Heart right ventricle (tissue), 16 donors: ENCODE data around the gene WDPCP. TPM values are rescaled to one million over a fixed set of nuclear protein-coding genes. Genes with fewer than 3 reads are reported as not detected.

ENCODE experiments used
- ATAC-seq, 8 donors: fragments of 200-7000 bp; cut with Tn5 transposase; one replicate each; pipeline ENCODE4 v1.9.1; 2020; ENCODE audit warnings: mild to moderate bottlenecking in 8 of 8, moderate library complexity in 8 of 8, moderate number of reproducible peaks in 1 of 8
- DNase-seq, 2 donors: peaks; one replicate each; pipeline ENCODE4 v3.0.0-alpha.2; 2020
- H3K27ac ChIP-seq, 10 donors: fragments of 200-600 bp; sonication (generic) in 2 of 10; one replicate each; pipeline versions ENCODE4 v1.5.0 to v1.8.0; 2020 to 2022; ENCODE audit warnings: mild to moderate bottlenecking in 3 of 10
- H3K27me3 ChIP-seq, 7 donors: fragments of 200-600 bp; one replicate each; pipeline ENCODE4 v1.8.0; 2021 to 2022; ENCODE audit warnings: mild to moderate bottlenecking in 2 of 7
- H3K36me3 ChIP-seq, 9 donors: fragments of 200-600 bp; sonication (generic) in 1 of 9; one replicate each; pipeline versions ENCODE4 v1.5.0 to v1.8.0; 2020 to 2022; ENCODE audit warnings: mild to moderate bottlenecking in 2 of 9
- H3K4me1 ChIP-seq, 9 donors: fragments of 200-600 bp; sonication (generic) in 1 of 9; one replicate each; pipeline versions ENCODE4 v1.5.0 to v1.8.0; 2020 to 2022; ENCODE audit warnings: mild to moderate bottlenecking in 4 of 9
- H3K4me3 ChIP-seq, 10 donors: fragments of 200-600 bp; sonication (generic) in 2 of 10; one replicate each; pipeline versions ENCODE4 v1.5.0 to v1.8.0; 2020 to 2022; ENCODE audit warnings: mild to moderate bottlenecking in 7 of 10, moderate library complexity in 2 of 10
- H3K9me3 ChIP-seq, 11 donors: fragments of 200-600 bp in 10 of 11; sonication (generic) in 2 of 11; one replicate each; pipeline versions ENCODE4 v1.5.0 to v1.8.0; 2013 to 2022; ENCODE audit warnings: mild to moderate bottlenecking in 2 of 11, control low read depth in 1 of 11, moderate library complexity in 1 of 11
- WGBS, 2 donors: extraction: QIAGEN DNeasy Blood & Tissue Kit; methylation state at CpG; one replicate each; pipeline ENCODE4 v1.1.7; 2013; ENCODE audit warnings: inconsistent platforms in 1 of 2; 5-methylcytosine and 5-hydroxymethylcytosine counted together
- intact Hi-C, 10 donors: fragments of 100-400 bp; cut with DNase I; formaldehyde crosslinking; loops; one replicate each; pipeline versions ENCODE4 v1.11.1 to v1.14.2; 2022
- polyA plus RNA-seq, 2 donors: library from polyadenylated mRNA; stranded (reverse); fragments of 200-250 nt; gene quantifications; one replicate each; pipeline ENCODE4 v1.2.3, GENCODE V29; 2013
- total RNA-seq, 10 donors: library from RNA; stranded (reverse); fragmentation: NEBNext Ultra II Directional in 3 of 10; extraction: Animal tissue kit (Norgen Biotek cat#: 25700) in 3 of 10; gene quantifications; one replicate each; pipeline versions ENCODE4 v1.2.1 to v1.2.4, GENCODE V29; 2021 to 2023
- TF ChIP-seq, protein P1 (sequence below), 9 donors: fragments of 200-600 bp; sonication (generic) in 2 of 9; IDR thresholded peaks; one replicate each; pipeline versions ENCODE4 v1.5.0 to v1.8.0; 2021 to 2022; ENCODE audit warnings: antibody characterized with exemption in 9 of 9, mild to moderate bottlenecking in 5 of 9, moderate library complexity in 1 of 9
- donor health status: Arrhythmogenic right ventricular cardiomyopathy.
- donor health status: ischemic (EF 13 %, LVEDD 7.1; RV severe dilation, severe dysfunction).
- donor health status: healthy with polysubstance abuse.
- donor health status: DM: no; HTN: yes; CAD: no.
- donor health status: DM: no; HTN: no; CAD: no.
- donor health status: ischemic (EF 25% LVEDD 6.9; RV normal size, moderate dysfunction).
- donor health status: ischemic (EF 25% LVEDD 5.7; RV mildly dilated, moderate dysfunction).
- donor health status: healthy.
- donor health status: DM: yes; HTN: yes; CAD: no.
- donor health status: Ischemic cardiomyopathy.
- donor health status: ischemic (EF 35%, LVEDD 5.7; RV mildly dilated, moderate dysfunction).
- donor health status: nonischemic (EF 11% LVEDD 7.7; RV severe dilation, severe dysfunction).
- donor health status: DM: yes; HTN: yes; CAD: no.
- donor health status: PGD.
- donor health status: ischemic (EF 29% LVEDD 5.4; RV normal size, mild dysfunction).
- donor health status: nonischemic (EF 23%, LVEDD 6.1; RV moderate dilation, normal function).

The WDPCP gene
- total and polyA plus RNA-seq, 12 donors = 3.7 to 36.6 (median 20.2) TPM

DNA sequence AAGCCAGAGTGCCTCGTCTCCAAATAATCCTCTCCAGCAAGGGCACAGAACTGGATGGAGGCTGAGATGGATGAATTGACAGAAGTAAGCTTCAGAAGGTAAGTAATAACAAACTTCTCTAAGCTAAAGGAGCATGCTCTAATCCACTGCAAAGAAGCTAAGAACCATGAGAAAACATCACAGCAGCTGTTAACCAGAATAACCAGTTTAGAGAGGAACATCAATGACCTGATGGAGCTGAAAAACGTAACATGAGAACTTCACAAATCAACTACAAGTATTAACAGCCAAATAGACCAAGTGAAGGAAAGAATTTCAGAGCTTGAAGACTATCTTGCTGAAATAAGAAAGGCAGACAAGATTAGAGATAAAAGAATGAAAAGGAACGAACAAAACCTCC is 32.3 kb downstream of the WDPCP start:
- H3K4me3 ChIP-seq = no peak overlapping the region
- TF ChIP-seq, protein P1, sequence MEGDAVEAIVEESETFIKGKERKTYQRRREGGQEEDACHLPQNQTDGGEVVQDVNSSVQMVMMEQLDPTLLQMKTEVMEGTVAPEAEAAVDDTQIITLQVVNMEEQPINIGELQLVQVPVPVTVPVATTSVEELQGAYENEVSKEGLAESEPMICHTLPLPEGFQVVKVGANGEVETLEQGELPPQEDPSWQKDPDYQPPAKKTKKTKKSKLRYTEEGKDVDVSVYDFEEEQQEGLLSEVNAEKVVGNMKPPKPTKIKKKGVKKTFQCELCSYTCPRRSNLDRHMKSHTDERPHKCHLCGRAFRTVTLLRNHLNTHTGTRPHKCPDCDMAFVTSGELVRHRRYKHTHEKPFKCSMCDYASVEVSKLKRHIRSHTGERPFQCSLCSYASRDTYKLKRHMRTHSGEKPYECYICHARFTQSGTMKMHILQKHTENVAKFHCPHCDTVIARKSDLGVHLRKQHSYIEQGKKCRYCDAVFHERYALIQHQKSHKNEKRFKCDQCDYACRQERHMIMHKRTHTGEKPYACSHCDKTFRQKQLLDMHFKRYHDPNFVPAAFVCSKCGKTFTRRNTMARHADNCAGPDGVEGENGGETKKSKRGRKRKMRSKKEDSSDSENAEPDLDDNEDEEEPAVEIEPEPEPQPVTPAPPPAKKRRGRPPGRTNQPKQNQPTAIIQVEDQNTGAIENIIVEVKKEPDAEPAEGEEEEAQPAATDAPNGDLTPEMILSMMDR (IDR thresholded peaks at IDR 0.05) = no peak
- intact Hi-C loops = no loop called here
- H3K9me3 ChIP-seq = peaks cover 0 to 55% (median 0%) of the 10 kb centered on the region in 11 donors
- H3K27ac ChIP-seq = no peak overlapping the region
- H3K27me3 ChIP-seq = no peaks in the 10 kb centered on the region
- ATAC-seq = no peak
- peaks cover 0 to 12% (median 0%) of the 10 kb centered on the region in 9 donors for H3K36me3 ChIP-seq
- peaks cover 0 to 8% (median 0%) of the 10 kb centered on the region in 9 donors for H3K4me1 ChIP-seq
- DNase-seq = no peak
- 91 to 93% methylated on average over 3 of the region's 3 CpGs for WGBS, 2 donors

DNA sequence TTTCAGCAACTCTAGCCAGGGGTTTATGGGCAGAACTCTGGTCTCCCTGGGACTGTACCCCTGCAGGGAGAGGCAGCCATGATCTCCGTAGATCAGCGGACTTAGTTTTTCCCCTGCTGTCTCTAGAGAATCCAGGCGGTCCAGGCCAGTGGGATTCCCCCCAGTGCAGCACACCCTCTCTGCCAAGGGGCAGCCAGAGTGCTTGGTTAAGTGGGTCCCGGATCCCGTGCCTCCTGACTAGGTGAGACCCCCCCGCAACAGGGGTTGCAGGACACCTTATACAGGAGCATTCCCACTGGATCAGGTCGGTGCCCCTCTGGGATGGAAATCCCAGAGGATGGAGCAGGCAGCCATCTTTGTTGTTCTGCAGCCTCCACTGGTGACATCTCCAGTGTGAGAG is 33.0 kb downstream of the WDPCP start:
- intact Hi-C loops = no loop called here
- H3K27me3 ChIP-seq = no peaks in the 10 kb centered on the region
- peaks cover 0 to 12% (median 0%) of the 10 kb centered on the region in 9 donors for H3K36me3 ChIP-seq
- peaks cover 0 to 50% (median 0%) of the 10 kb centered on the region in 11 donors for H3K9me3 ChIP-seq
- peaks cover 0 to 8% (median 0%) of the 10 kb centered on the region in 9 donors for H3K4me1 ChIP-seq
- no peak overlapping the region for H3K27ac ChIP-seq
- 98 to 99% methylated on average over 7 of the region's 7 CpGs for WGBS, 2 donors
- H3K4me3 ChIP-seq = no peak overlapping the region
- ATAC-seq = no peak
- TF ChIP-seq, protein P1 (IDR thresholded peaks at IDR 0.05) = no peak
- no peak for DNase-seq

DNA sequence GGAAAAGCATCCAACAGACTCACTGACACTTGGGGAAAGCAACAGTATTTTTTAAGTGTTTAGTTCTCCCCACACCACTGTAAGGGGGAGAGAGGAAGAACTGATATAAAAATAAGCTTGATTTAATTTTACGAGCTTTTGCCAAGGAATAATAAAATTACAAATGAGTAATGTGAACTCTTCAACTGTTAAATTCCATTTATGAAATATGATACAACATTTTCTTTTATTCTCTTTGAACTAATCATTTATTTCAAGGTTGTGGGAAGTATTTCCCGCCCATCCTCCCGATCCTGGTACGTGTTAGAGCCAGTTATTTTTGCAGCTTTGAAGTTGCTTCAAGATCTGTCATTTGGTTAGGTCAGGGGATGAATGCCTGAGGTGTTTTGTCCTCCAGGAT is 35.2 kb downstream of the WDPCP start:
- Histone ChIP-seq H3K4me1 (peaks cover 0 to 8% (median 0%) of the 10 kb centered on the region in 9 donors), H3K27me3 (no peaks in the 10 kb centered on the region), H3K27ac (no peak overlapping the region), H3K4me3 (no peak overlapping the region), H3K9me3 (peaks cover 0 to 28% (median 0%) of the 10 kb centered on the region in 11 donors), H3K36me3 (peaks cover 0 to 12% (median 0%) of the 10 kb centered on the region in 9 donors)
- no peak for DNase-seq
- no peak for ATAC-seq
- WGBS, 2 donors = 60 to 68% methylated on average over 4 of the region's 4 CpGs
- TF ChIP-seq, protein P1 (IDR thresholded peaks at IDR 0.05) = no peak
- intact Hi-C loops = no loop called here

DNA sequence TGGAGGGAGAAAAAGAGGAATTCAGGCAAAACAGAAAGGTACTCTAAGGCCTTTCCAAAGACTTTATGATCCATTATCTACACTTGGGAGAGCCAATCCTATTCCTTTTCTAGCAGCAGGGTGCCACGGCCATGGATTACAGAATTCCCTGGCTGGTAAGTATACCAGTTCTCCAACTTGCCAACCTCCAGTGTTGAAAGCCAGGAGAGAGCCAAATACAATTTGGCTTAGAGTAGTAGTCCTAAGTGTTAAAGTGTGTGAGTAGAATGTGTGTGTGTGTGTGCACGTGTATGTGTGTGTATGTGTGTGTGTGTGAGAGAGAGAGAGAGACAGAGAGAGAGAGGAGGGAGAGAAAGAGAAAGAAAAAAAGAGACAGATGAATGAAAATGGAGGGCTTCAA is 43.3 kb downstream of the WDPCP start:
- intact Hi-C loops = no loop called here

More for the DNA sequence above, 43.3 kb downstream of the WDPCP start:
- peaks cover 0 to 12% (median 0%) of the 10 kb centered on the region in 11 donors for H3K9me3 ChIP-seq
- DNase-seq (peak in 1 of 2 donors; percentile 40), ATAC-seq (peak; percentile 84 to 98 (median 94))
- peak overlapping the region in 2 of 10 donors; percentile 11 to 27 for H3K27ac ChIP-seq
- no peak overlapping the region for H3K4me3 ChIP-seq
- H3K4me1 ChIP-seq = peaks cover 0 to 3% (median 0%) of the 10 kb centered on the region in 9 donors
- TF ChIP-seq, protein P1 (IDR thresholded peaks at IDR 0.05) = no peak
- H3K27me3 ChIP-seq = no peaks in the 10 kb centered on the region
- 46 to 71% methylated on average over 2 of the region's 2 CpGs for WGBS, 2 donors
- no peaks in the 10 kb centered on the region for H3K36me3 ChIP-seq
